PC-3 (cell line): Measurements from ENCODE around the gene SARNP. TPM values are rescaled to one million over a fixed set of nuclear protein-coding genes. Genes with fewer than 3 reads are reported as not detected.
A peak's percentile ranks its signal among the peaks of the same experiment; 100 is the strongest.

Source experiments
- ATAC-seq: fragments of 200-7000 bp; cut with Tn5 transposase; 2 replicates; pipeline ENCODE4 v1.9.1; 2020; ENCODE audit warnings: mild to moderate bottlenecking, moderate library complexity
- BruUV-seq: library from RNA; stranded (reverse); fragments of 400-500 nt; replicated peaks from 2 replicates; lab custom pipeline; 2021; lab: Mats Ljungman, UMichigan
- CTCF ChIA-PET: fragments of 300-600 bp; sonication (Branson Sonifier 250); formaldehyde crosslinking; loops from one replicate; lab custom pipeline; 2022; ENCODE audit warnings: antibody characterized with exemption; lab: Charles Lee
- POLR2A ChIA-PET: fragments of 300-600 bp; sonication (Branson Sonifier 250); formaldehyde crosslinking; loops from one replicate; lab custom pipeline; 2022; ENCODE audit warnings: antibody characterized with exemption; ENCODE audit not compliant: unreplicated experiment; lab: Charles Lee
- DNase-seq: peaks from one replicate; pipeline ENCODE4 v3.0.0-alpha.2; 2015
- H2AFZ ChIP-seq: fragments of 300-600 bp; sonication (generic); 2 replicates; pipeline ENCODE4 v1.6.0; 2016; ENCODE audit warnings: antibody characterized with exemption, low read length
- H3F3A ChIP-seq: fragments of 300-600 bp; sonication (generic); one replicate; pipeline ENCODE4 v1.6.0; 2017; ENCODE audit warnings: antibody characterized with exemption, low read length, control low read depth, mild to moderate bottlenecking; ENCODE audit not compliant: unreplicated experiment
- H3K27ac ChIP-seq: fragments of 300-600 bp; sonication (generic); 2 replicates; pipeline ENCODE4 v1.5.1; 2016; ENCODE audit warnings: mild to moderate bottlenecking, low read length
- H3K27me3 ChIP-seq: fragments of 300-600 bp; sonication (generic); 2 replicates; pipeline ENCODE4 v1.6.1; 2016; ENCODE audit warnings: low read length, mixed read lengths
- H3K36me3 ChIP-seq: fragments of 300-600 bp; sonication (generic); 2 replicates; pipeline ENCODE4 v1.6.1; 2016; ENCODE audit warnings: low read depth, mixed run types, low read length, mixed read lengths
- H3K4me1 ChIP-seq: fragments of 300-600 bp; sonication (generic); 2 replicates; pipeline ENCODE4 v1.5.1; 2016; ENCODE audit warnings: low read length; ENCODE audit not compliant: insufficient read depth
- H3K4me2 ChIP-seq: fragments of 300-600 bp; sonication (generic); 2 replicates; pipeline ENCODE4 v1.6.0; 2016; ENCODE audit warnings: low read length
- H3K4me3 ChIP-seq: fragments of 300-600 bp; sonication (generic); 2 replicates; pipeline ENCODE4 v1.5.1; 2016; ENCODE audit warnings: mild to moderate bottlenecking, low read length, mixed read lengths
- H3K79me2 ChIP-seq: fragments of 300-600 bp; sonication (generic); 2 replicates; pipeline ENCODE4 v1.6.1; 2017; ENCODE audit warnings: low read length, mixed read lengths
- H3K9ac ChIP-seq: fragments of 300-600 bp; sonication (generic); 2 replicates; pipeline ENCODE4 v1.6.0; 2016; ENCODE audit warnings: mild to moderate bottlenecking, low read length
- H3K9me2 ChIP-seq: fragments of 300-600 bp; sonication (generic); replicated peaks from 2 replicates; pipeline ENCODE4 v1.6.1; 2016; ENCODE audit warnings: mixed run types, low read length, mixed read lengths
- H3K9me3 ChIP-seq: fragments of 300-600 bp; sonication (generic); 2 replicates; pipeline ENCODE4 v1.6.1; 2016; ENCODE audit warnings: low read length, mixed read lengths
- H4K20me1 ChIP-seq: fragments of 300-600 bp; sonication (generic); 2 replicates; pipeline ENCODE4 v1.6.1; 2016; ENCODE audit warnings: low read length, mixed read lengths
- EZH2 ChIP-seq: fragments of 300-600 bp; sonication (generic); IDR thresholded peaks from one replicate; pipeline ENCODE4 v1.6.1; 2017; ENCODE audit warnings: antibody characterized with exemption, mild to moderate bottlenecking, low read length; ENCODE audit not compliant: unreplicated experiment
- EZH2phosphoT487 ChIP-seq: fragments of 300-600 bp; sonication (generic); IDR thresholded peaks from 2 replicates; pipeline ENCODE4 v1.6.1; 2018; ENCODE audit warnings: mild to moderate bottlenecking, antibody characterized with exemption, low read length, borderline replicate concordance
- intact Hi-C: fragments of 100-400 bp; cut with micrococcal nuclease; formaldehyde crosslinking; loops from 2 replicates; pipeline ENCODE4 v1.9.0; 2023
- total RNA-seq: library from RNA; depleted of rRNA; stranded (reverse); fragments of >200 nt; gene quantifications from 2 replicates; pipeline ENCODE4 v1.2.3, GENCODE V29; 2014
- TF ChIP-seq, protein P1 (sequence below): fragments of 300-600 bp; sonication (generic); conservative IDR thresholded peaks from 2 replicates; pipeline ENCODE4 v1.5.1; 2017; ENCODE audit warnings: antibody characterized with exemption, low read depth, mild to moderate bottlenecking, low read length

Gene SARNP
- total RNA-seq, 1 experiment from 2014 or later = 103 TPM

DNA sequence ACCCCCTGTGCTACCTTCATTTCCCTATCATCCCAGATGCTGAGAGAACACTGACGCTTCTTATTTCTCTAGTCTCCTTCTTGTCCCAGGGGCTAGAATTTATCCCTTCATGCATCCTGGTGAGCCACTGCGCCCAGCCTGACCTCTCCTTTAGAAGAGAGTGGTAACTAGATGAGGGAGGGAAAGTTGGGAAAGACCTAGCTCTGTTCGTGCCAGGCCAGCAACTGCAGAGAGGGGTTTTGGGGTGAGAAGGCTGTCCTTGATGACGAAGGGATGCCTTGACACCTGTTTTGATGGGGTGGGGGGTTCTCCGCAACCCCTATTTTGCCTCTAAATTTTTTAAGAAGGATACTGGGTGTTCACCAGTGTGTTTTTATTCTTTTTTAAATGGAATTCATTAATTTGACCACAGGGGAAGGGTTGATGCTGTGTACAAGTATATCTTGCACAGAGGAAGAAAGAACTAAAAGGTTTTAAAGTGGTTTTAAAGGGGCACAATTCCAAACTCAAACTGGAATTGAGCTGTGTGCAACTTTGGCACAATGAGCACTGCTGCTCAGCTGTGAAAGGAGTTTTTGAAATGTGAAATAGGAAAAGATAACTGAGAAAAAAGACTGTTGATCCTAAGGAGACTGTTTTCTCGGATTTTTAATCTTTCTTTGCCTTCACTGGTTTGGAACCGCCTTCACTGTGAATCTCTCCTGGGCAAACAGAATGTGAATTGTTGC is 32.3 kb upstream of the SARNP start:
- Histone ChIP-seq H3K4me2 (no peak overlapping the region), H3K9ac (no peak overlapping the region), H3K79me2 (no peaks in the 10 kb centered on the region), H4K20me1 (no peaks in the 10 kb centered on the region), H3K36me3 (no peaks in the 10 kb centered on the region), H3K4me1 (no peaks in the 10 kb centered on the region), H2AFZ (no peak overlapping the region), H3F3A (no peaks in the 10 kb centered on the region), H3K9me2 (no peaks in the 10 kb centered on the region), H3K4me3 (no peak overlapping the region), H3K27me3 (peaks cover 14% of the 10 kb centered on the region), H3K9me3 (no peaks in the 10 kb centered on the region), H3K27ac (no peak overlapping the region)
- intact Hi-C loops = no loop called here
- ATAC-seq = no peak
- ChIA-PET CTCF (interaction anchor here (0.8 kb wide), 1 partner anchor 202 kb away, joined by 3 read pairs; no protein-coding TSS in a partner anchor), POLR2A (no interaction called here)
- TF ChIP-seq EZH2 (no peak), EZH2phosphoT487 (no peak)
- TF ChIP-seq, protein P1, sequence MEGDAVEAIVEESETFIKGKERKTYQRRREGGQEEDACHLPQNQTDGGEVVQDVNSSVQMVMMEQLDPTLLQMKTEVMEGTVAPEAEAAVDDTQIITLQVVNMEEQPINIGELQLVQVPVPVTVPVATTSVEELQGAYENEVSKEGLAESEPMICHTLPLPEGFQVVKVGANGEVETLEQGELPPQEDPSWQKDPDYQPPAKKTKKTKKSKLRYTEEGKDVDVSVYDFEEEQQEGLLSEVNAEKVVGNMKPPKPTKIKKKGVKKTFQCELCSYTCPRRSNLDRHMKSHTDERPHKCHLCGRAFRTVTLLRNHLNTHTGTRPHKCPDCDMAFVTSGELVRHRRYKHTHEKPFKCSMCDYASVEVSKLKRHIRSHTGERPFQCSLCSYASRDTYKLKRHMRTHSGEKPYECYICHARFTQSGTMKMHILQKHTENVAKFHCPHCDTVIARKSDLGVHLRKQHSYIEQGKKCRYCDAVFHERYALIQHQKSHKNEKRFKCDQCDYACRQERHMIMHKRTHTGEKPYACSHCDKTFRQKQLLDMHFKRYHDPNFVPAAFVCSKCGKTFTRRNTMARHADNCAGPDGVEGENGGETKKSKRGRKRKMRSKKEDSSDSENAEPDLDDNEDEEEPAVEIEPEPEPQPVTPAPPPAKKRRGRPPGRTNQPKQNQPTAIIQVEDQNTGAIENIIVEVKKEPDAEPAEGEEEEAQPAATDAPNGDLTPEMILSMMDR = no peak
- BruUV-seq = no TSS peak
- no peak for DNase-seq

DNA sequence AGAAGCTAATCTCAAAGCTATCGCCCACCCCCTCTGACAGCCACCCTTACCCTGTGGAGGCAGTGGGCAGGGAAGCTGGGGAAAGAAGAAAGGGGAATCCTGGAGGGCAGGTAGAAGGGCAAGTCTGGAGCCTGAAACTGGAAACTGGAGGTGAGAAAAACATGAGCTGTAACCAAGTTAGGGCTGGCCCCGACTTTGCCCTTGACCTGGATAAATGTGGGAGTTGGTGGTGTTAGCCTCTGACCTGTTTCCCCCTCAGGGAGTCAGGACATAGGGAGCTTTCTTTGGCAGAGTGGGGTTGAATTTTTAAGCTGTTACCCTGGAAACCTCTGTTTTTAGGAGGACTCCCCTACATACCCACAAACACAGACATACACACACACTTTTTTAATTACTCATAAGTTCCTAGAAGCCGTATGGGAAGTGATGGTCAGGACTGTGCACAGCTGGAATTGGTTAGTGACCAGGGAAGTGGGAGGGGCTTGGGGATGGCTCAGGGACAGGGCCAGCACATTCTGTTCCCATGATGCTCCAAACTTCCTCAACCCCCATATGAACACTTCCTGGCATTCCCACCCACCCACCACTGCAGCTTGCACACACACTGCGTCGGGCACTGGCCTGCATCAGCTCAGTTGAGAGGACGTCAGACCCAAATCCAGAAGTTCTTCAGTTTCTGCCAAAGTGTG is 30.2 kb upstream of the SARNP start:
- Histone ChIP-seq H2AFZ (peak overlapping the region; percentile 29; the same call in 1 of the 2 replicates), H3F3A (no peaks in the 10 kb centered on the region), H3K9ac (no peak overlapping the region), H3K9me3 (no peaks in the 10 kb centered on the region), H3K4me1 (peaks cover 4% of the 10 kb centered on the region), H3K27me3 (peaks cover 14% of the 10 kb centered on the region), H4K20me1 (no peaks in the 10 kb centered on the region), H3K79me2 (no peaks in the 10 kb centered on the region), H3K27ac (no peak overlapping the region), H3K36me3 (no peaks in the 10 kb centered on the region), H3K4me3 (no peak overlapping the region), H3K4me2 (no peak overlapping the region), H3K9me2 (no peaks in the 10 kb centered on the region)
- BruUV-seq = no TSS peak
- DNase-seq (peak; percentile 23), ATAC-seq (peak; percentile 38; the same call in 1 of the 2 replicates)
- POLR2A ChIA-PET = no interaction called here
- TF ChIP-seq EZH2 = no peak
- no peak for TF ChIP-seq EZH2phosphoT487
- TF ChIP-seq, protein P1 = no peak
- intact Hi-C loops = no loop called here
- CTCF ChIA-PET = interaction anchor here (0.6 kb wide), 1 partner anchor 61 kb away, joined by 14 read pairs; no protein-coding TSS in a partner anchor
